Naive thymus-derived CD8-positive, alpha-beta T cell (primary cell): ENCODE data around the gene ABHD1. TPM values are rescaled to one million over a fixed set of nuclear protein-coding genes. Genes with fewer than 3 reads are reported as not detected.

Source experiments
- ATAC-seq, 2 donors: fragments of 150-1000 bp; cut with Tn5 transposase in 1 of 2; sonication (Bioruptor Pico), chemical (Tn5 transposase) in 1 of 2; 1 replicate in 1 of 2; 2 replicates in 1 of 2; pipeline ENCODE4 v1.10.0; 2021; ENCODE audit warnings: mild to moderate bottlenecking in 2 of 2, moderate library complexity in 2 of 2
- POLR2A ChIA-PET: fragments of 350-600 bp; sonication (Branson Sonifier 250); formaldehyde crosslinking; loops from one replicate; lab custom pipeline; 2021; ENCODE audit warnings: antibody characterized with exemption; lab: Charles Lee
- DNase-seq, 10 donors: peaks; one replicate each; pipeline versions ENCODE4 v3.0.0 to v3.0.0-alpha.2; 2020 to 2022
- H3K27ac Mint-ChIP-seq, 10 donors: one replicate each; pipeline ENCODE4 v1.8.0; 2020 to 2022; ENCODE audit warnings: mild to moderate bottlenecking in 10 of 10, mixed read lengths in 10 of 10, moderate library complexity in 4 of 10, inconsistent platforms in 1 of 10
- H3K27me3 Mint-ChIP-seq, 5 donors: one replicate each; pipeline ENCODE4 v1.8.0; 2021 to 2022; ENCODE audit warnings: mixed read lengths in 5 of 5
- H3K36me3 Mint-ChIP-seq, 3 donors: one replicate each; pipeline ENCODE4 v1.8.0; 2020 to 2022; ENCODE audit warnings: mixed read lengths in 3 of 3, mild to moderate bottlenecking in 2 of 3, inconsistent platforms in 1 of 3
- H3K4me1 Mint-ChIP-seq, 4 donors: one replicate each; pipeline ENCODE4 v1.8.0; 2021 to 2022; ENCODE audit warnings: mixed read lengths in 4 of 4
- H3K4me3 Mint-ChIP-seq, 10 donors: one replicate each; pipeline ENCODE4 v1.8.0; 2020 to 2022; ENCODE audit warnings: mild to moderate bottlenecking in 10 of 10, mixed read lengths in 10 of 10, moderate library complexity in 6 of 10, inconsistent platforms in 1 of 10
- H3K9me3 Mint-ChIP-seq, 9 donors: one replicate each; pipeline ENCODE4 v1.8.0; 2020 to 2022; ENCODE audit warnings: mixed read lengths in 9 of 9, mild to moderate bottlenecking in 3 of 9, inconsistent platforms in 1 of 9, moderate library complexity in 1 of 9
- polyA plus RNA-seq, 3 donors: library from polyadenylated mRNA; unstranded; fragments of 300-500 nt; fragmentation: Illumina TruSeq; gene quantifications; one replicate each; pipeline ENCODE4 v1.2.3, GENCODE V29; 2021
- total RNA-seq, 8 experiments: library from RNA in 2 of 8; stranded (reverse) in 2 of 8; gene quantifications; one replicate each; pipeline ENCODE4 v1.2.3 and lab custom pipeline; 2021 to 2026

The ABHD1 gene
- total and polyA plus RNA-seq, 5 experiments from 2014 or later, result 1.3 to 2.7 (median 1.7) TPM

GRCh38 chr2:27081984-27082772, 41.4 kb upstream of the ABHD1 start:
- POLR2A ChIA-PET, result interaction anchor here (0.5 to 12.2 kb wide), 6 partner anchors 12 to 1918 kb away, joined by 3 to 197 read pairs (median 4); partner anchors contain the start of genes AGBL5, ATRAID, OST4 and PREB
- no peak for DNase-seq
- H3K27me3 Mint-ChIP-seq, result peaks cover 0 to 1% (median 0%) of the 10 kb centered on the region in 5 donors
- H3K36me3 Mint-ChIP-seq, result no peaks in the 10 kb centered on the region
- H3K9me3 Mint-ChIP-seq, result no peaks in the 10 kb centered on the region
- H3K4me3 Mint-ChIP-seq, result peak overlapping the region in 2 of 10 donors; percentile 78 to 88
- peak overlapping the region in 9 of 10 donors; percentile 92 to 99 (median 98) for H3K27ac Mint-ChIP-seq
- ATAC-seq, result no peak
- H3K4me1 Mint-ChIP-seq, result peaks cover 15 to 36% (median 24%) of the 10 kb centered on the region in 4 donors

GRCh38 chr2:27082773-27083409, 40.7 kb upstream of the ABHD1 start:
- ATAC-seq, result no peak
- Mint-ChIP-seq H3K27ac (no peak overlapping the region), H3K4me1 (peaks cover 17 to 44% (median 31%) of the 10 kb centered on the region in 4 donors), H3K36me3 (no peaks in the 10 kb centered on the region), H3K4me3 (peak overlapping the region in 2 of 10 donors; percentile 32 to 39), H3K9me3 (no peaks in the 10 kb centered on the region), H3K27me3 (peaks cover 0 to under 1% (median 0%) of the 10 kb centered on the region in 5 donors)
- POLR2A ChIA-PET, result interaction anchor here (0.6 to 12.2 kb wide), 5 partner anchors 13 to 1917 kb away, joined by 3 to 197 read pairs (median 4); partner anchors contain the start of genes AGBL5, OST4 and PREB
- DNase-seq, result peak in 1 of 10 donors; percentile 61

GRCh38 chr2:27083410-27084296, 40.0 kb upstream of the ABHD1 start:
- peaks cover 17 to 44% (median 31%) of the 10 kb centered on the region in 4 donors for H3K4me1 Mint-ChIP-seq
- no peak for ATAC-seq
- H3K4me3 Mint-ChIP-seq, result peak overlapping the region in 5 of 10 donors; percentile 11 to 61 (median 39)
- H3K27me3 Mint-ChIP-seq, result no peaks in the 10 kb centered on the region
- H3K9me3 Mint-ChIP-seq, result no peaks in the 10 kb centered on the region
- no peaks in the 10 kb centered on the region for H3K36me3 Mint-ChIP-seq
- peak overlapping the region in 4 of 10 donors; percentile 53 to 89 (median 64) for H3K27ac Mint-ChIP-seq
- peak in 1 of 10 donors; percentile 60 for DNase-seq
- POLR2A ChIA-PET, result interaction anchor here (0.9 to 12.2 kb wide), 4 partner anchors 13 to 1052 kb away, joined by 3 to 197 read pairs (median 66); partner anchors contain the start of genes AGBL5, ATRAID, OST4 and SLC5A6

- H3K36me3 Mint-ChIP-seq, result no peaks in the 10 kb centered on the region
- peaks cover 17 to 44% (median 32%) of the 10 kb centered on the region in 4 donors for H3K4me1 Mint-ChIP-seq
- H3K4me3 Mint-ChIP-seq, result peak overlapping the region; percentile 30 to 89 (median 73)
- DNase-seq, result peak in 1 of 10 donors; percentile 27
- no peak for ATAC-seq
- no peaks in the 10 kb centered on the region for H3K9me3 Mint-ChIP-seq
- H3K27me3 Mint-ChIP-seq, result no peaks in the 10 kb centered on the region
- peak overlapping the region in 5 of 10 donors; percentile 49 to 85 (median 56) for H3K27ac Mint-ChIP-seq
- POLR2A ChIA-PET, result interaction anchor here (1.4 to 12.2 kb wide), 3 partner anchors 14 to 128 kb away, joined by 3 to 197 read pairs (median 129); partner anchors contain the start of genes AGBL5, ATRAID, OST4 and SLC5A6
Observed at GRCh38 chr2:27084297-27085061, 39.1 kb upstream of the ABHD1 start.

- peaks cover 17 to 40% (median 32%) of the 10 kb centered on the region in 4 donors for H3K4me1 Mint-ChIP-seq
Observed at GRCh38 chr2:27085062-27085672, 38.4 kb upstream of the ABHD1 start.

GRCh38 chr2:27085673-27086089, 37.9 kb upstream of the ABHD1 start:
- Mint-ChIP-seq H3K4me3 (peak overlapping the region; percentile 55 to 89 (median 78)), H3K27ac (peak overlapping the region; percentile 58 to 87 (median 71)), H3K9me3 (no peaks in the 10 kb centered on the region), H3K27me3 (no peaks in the 10 kb centered on the region), H3K4me1 (peaks cover 16 to 35% (median 29%) of the 10 kb centered on the region in 4 donors), H3K36me3 (no peaks in the 10 kb centered on the region)
- ATAC-seq, result no peak
- DNase-seq, result peak in 4 of 10 donors; percentile 10 to 66 (median 28)
- POLR2A ChIA-PET, result interaction anchor here (0.6 to 12.2 kb wide), 7 partner anchors 9 to 271 kb away, joined by 3 to 197 read pairs (median 4); partner anchors contain the start of genes AGBL5, GTF3C2 and OST4

More at GRCh38 chr2:27085062-27085672, 38.4 kb upstream of the ABHD1 start:
- ATAC-seq (no peak), DNase-seq (no peak)
- Mint-ChIP-seq H3K9me3 (no peaks in the 10 kb centered on the region), H3K27me3 (no peaks in the 10 kb centered on the region), H3K36me3 (no peaks in the 10 kb centered on the region), H3K4me3 (peak overlapping the region; percentile 55 to 89 (median 78)), H3K27ac (peak overlapping the region; percentile 58 to 87 (median 71))
- POLR2A ChIA-PET, result interaction anchor here (0.6 to 12.2 kb wide), 6 partner anchors 8 to 271 kb away, joined by 3 to 197 read pairs (median 5); partner anchors contain the start of genes AGBL5, GTF3C2 and OST4

GRCh38 chr2:27086090-27086723, 37.4 kb upstream of the ABHD1 start:
- no peaks in the 10 kb centered on the region for H3K27me3 Mint-ChIP-seq
- H3K4me3 Mint-ChIP-seq, result peak overlapping the region; percentile 79 to 89 (median 85)
- H3K9me3 Mint-ChIP-seq, result no peaks in the 10 kb centered on the region
- peaks cover 12 to 30% (median 24%) of the 10 kb centered on the region in 4 donors for H3K4me1 Mint-ChIP-seq
- ATAC-seq, result peak; percentile 90 to 91
- no peaks in the 10 kb centered on the region for H3K36me3 Mint-ChIP-seq
- POLR2A ChIA-PET, result interaction anchor here (0.7 to 12.2 kb wide), 11 partner anchors 9 to 285 kb away, joined by 3 to 197 read pairs (median 4); partner anchors contain the start of genes ABHD1, AGBL5, ATRAID and OST4
- DNase-seq, result peak; percentile 95 to 99 (median 99)
- peak overlapping the region in 8 of 10 donors; percentile 70 to 93 (median 86) for H3K27ac Mint-ChIP-seq

- no peak for ATAC-seq
- no peaks in the 10 kb centered on the region for H3K27me3 Mint-ChIP-seq
- no peaks in the 10 kb centered on the region for H3K9me3 Mint-ChIP-seq
- peak in 2 of 10 donors; percentile 11 to 61 for DNase-seq
- peaks cover 7 to 24% (median 18%) of the 10 kb centered on the region in 4 donors for H3K4me1 Mint-ChIP-seq
- peak within 1 kb of the TSS; percentile 79 to 89 (median 85) for H3K4me3 Mint-ChIP-seq
- peaks cover 0 to 1% (median 0%) of the 10 kb centered on the region in 3 donors for H3K36me3 Mint-ChIP-seq
- POLR2A ChIA-PET, result interaction anchor here (0.7 to 12.2 kb wide), 10 partner anchors 9 to 284 kb away, joined by 3 to 197 read pairs (median 5); partner anchors contain the start of genes ABHD1, AGBL5, ATRAID and OST4
- H3K27ac Mint-ChIP-seq, result peak within 1 kb of the TSS; percentile 63 to 93 (median 86)
Observed at GRCh38 chr2:27086724-27087593, 36.7 kb upstream of the ABHD1 start, which contains the start of gene KHK. Gene KHK (plus strand): TSS chr2:27086772. CDS start chr2:27087260, 488 bp downstream.

- DNase-seq, result no peak
- no peaks in the 10 kb centered on the region for H3K9me3 Mint-ChIP-seq
- H3K27ac Mint-ChIP-seq, result peak overlapping the region in 2 of 10 donors; percentile 46 to 66
- H3K4me3 Mint-ChIP-seq, result peak overlapping the region in 9 of 10 donors; percentile 74 to 89 (median 84)
- no peak for ATAC-seq
- POLR2A ChIA-PET, result interaction anchor here (1.0 to 12.2 kb wide), 5 partner anchors 8 to 192 kb away, joined by 3 to 197 read pairs (median 6); partner anchors contain the start of genes AGBL5, OST4 and PREB
- peaks cover 7 to 24% (median 18%) of the 10 kb centered on the region in 4 donors for H3K4me1 Mint-ChIP-seq
- peaks cover 0 to 1% (median 0%) of the 10 kb centered on the region in 3 donors for H3K36me3 Mint-ChIP-seq
- no peaks in the 10 kb centered on the region for H3K27me3 Mint-ChIP-seq
Observed at GRCh38 chr2:27087823-27088410, 35.7 kb upstream of the ABHD1 start.
